ENCODE results near the gene PIEZO2.

Gene PIEZO2

DNA sequence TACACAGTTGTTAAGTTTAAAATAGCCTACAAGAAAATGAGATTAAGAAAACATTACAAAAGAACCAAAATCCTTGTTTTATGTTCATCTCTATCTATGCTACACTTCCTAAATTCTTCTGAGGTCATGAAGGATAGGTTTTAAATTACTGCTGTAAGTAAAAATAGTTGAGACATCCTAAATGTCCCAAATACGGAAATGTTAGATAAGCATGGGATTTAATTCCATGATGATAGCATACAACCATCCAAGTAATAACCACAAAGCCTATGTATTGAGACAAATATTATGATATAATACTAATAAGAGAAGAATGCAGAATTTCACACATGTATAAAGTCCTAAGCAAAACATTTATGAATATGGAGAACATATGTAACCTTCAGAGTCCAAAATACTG lies 34.1 kb downstream of the PIEZO2 start:
- FAIRE-seq (no peak), DNase-seq (ENCODE audit: extremely low spot score, insufficient read length, low read depth) (no peak)

DNA sequence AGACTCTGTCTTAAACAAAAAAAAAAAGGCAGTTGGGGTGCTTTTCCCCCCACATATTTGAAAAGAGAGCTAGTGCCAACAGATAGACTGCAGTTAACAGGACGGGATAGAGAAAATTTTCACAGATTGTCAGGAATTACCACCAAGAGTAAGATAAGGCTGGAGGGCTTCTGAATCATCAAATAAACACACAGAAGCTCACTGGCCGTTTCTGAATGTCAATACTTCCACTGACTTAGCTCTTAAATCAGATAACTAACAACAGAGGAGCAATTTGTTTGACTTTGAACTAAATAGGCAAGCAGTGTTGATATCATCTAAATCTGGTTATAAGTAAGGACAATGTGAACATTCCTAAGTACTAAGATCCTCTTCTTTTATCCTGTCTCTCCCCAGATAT lies 34.7 kb downstream of the PIEZO2 start:
- DNase-seq (ENCODE audit: extremely low spot score, insufficient read length, low read depth) (no peak), FAIRE-seq (no peak)

DNA sequence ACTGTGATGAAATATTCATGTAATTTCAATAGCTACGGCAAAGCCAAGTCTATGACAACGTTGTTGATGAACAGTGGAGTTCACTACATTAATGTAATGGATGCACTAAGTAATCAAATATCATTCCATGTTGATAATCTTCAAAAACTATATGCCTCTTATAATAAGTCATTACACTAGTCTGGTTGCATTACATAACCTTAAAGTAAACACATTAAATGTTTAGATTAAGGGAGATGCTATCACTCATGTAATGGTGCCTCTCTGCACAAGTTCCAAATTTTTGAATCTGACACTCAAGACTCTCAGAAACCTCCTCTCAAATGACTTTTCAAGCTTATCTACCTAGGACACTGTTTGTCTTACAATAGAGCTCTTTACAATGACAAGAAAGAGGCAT lies 35.4 kb downstream of the PIEZO2 start:
- DNase-seq (ENCODE audit: extremely low spot score, insufficient read length, low read depth), result no peak
- FAIRE-seq, result no peak

DNA sequence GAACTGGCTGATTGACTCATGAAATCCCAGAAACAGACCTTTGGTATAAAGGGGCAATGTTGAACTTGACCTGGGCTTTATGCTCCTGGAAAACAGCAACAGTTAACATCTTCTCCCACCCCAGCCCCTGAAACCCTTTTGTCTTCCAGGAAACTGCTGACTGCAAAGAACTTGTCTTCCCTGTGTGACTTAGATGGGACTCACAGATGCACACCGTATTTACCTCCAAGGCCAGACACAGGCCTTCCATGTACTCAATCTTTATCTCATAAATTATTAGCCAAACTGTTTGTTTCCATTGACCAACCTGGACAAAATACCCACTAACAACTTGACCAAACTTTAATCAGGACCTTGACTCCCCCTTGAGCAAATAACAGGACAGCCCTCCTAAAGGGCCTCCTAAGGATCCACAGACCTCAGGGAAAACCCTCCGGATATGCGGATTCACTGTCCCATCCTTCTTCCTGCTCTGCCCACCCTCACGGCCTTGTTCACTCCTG lies 36.3 kb downstream of the PIEZO2 start:
- FAIRE-seq (no peak), DNase-seq (ENCODE audit: extremely low spot score, insufficient read length, low read depth) (no peak)

DNA sequence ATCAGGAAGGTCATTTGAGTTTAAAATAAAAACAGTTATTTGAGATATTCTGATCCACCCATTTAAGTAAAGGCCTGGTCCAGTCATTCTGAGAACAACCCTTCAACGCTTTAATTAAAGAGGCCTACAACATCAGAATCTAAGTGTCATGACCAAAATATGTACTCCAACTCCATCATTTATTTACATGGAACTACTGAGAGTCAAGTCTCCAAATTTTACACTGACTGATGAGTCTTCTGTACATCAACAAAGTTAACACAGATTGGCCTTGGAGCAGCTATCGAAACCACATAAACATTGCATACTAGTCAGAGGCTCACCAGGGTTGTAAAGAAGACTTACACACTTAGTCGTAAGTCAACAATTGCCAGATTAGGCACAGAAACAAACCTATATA lies 37.1 kb downstream of the PIEZO2 start:
- DNase-seq (ENCODE audit: extremely low spot score, insufficient read length, low read depth), result no peak
- FAIRE-seq, result no peak

DNA sequence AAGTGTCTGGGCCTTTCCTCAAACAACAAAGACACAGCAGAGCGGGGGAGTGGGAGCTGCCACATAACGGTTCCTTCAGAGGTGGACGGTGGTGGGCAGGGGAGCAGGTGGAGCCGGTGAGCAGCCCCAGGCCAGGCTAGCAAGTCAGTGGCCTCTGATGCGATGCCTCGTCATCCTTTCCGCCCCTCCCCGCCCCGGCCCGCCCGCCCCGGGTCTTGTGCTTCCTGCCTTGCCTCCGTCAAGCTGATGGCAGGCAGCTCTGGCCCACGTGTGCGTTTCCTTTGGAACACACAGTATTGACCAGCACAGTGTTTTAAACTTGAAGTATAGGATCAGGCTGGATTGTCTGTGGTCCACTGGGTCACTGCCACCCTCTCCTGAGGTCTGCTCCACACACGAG lies 38.9 kb downstream of the PIEZO2 start:
- DNase-seq (ENCODE audit: extremely low spot score, insufficient read length, low read depth) (no peak), FAIRE-seq (no peak)

DNA sequence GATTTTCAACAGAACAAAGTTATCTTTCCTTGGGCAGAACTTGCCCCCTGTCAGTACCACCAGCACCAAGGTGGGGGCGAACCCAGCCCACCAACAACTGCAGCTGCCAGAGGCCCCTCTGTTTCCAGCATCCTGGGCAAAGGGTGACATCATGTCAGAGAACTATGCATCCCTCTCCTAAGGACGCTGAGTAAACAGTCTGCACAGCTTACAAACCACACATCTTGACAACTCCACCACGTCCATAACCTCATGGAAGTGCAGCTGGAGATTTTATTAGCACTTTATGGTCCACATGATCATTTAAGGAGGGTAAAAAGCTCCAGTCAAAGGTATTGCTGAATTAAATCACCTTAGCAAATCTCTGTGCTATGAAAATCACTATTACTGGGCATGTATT lies 40.4 kb downstream of the PIEZO2 start:
- FAIRE-seq (no peak), DNase-seq (ENCODE audit: extremely low spot score, insufficient read length, low read depth) (no peak)

DNA sequence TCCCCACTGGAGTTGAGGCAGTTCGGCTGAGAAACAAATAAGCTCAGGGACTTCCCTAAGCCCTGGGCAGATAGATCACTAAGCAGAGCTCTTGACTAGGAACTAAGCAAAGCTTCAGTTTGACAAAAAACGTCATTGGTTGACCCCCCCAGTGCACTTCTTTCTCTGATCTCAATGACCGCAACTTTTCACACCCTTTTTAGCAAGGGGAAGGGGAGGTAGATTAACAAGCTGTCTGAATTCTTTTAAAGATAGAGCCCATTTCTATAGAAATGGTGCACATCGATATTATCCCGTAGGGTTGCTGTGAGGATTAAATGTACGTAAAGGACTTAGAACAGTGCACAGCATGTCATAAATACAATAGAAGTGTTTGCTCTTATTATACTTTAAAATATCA lies 42.5 kb downstream of the PIEZO2 start:
- DNase-seq (ENCODE audit: extremely low spot score, insufficient read length, low read depth) (no peak), FAIRE-seq (no peak)

DNA sequence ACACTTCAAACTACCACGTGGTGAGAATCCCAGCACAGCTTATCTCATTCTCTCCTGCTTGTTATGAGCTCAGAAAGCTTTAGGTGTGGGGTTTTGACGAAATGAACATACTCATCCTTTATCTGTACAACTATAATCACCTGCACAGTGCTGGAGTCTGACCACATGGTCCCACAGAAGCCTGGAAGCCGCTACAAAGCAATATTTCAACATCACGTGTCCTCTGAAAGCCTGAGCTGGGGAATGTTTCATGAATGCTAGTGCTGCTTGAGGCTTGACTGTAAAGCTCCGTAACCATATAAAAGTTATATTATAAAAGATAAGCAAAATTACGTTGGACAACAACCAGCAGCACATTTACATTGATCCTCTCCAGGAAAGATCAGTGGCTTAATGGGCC lies 43.9 kb downstream of the PIEZO2 start:
- no peak for FAIRE-seq
- no peak for DNase-seq (ENCODE audit: extremely low spot score, insufficient read length, low read depth)

DNA sequence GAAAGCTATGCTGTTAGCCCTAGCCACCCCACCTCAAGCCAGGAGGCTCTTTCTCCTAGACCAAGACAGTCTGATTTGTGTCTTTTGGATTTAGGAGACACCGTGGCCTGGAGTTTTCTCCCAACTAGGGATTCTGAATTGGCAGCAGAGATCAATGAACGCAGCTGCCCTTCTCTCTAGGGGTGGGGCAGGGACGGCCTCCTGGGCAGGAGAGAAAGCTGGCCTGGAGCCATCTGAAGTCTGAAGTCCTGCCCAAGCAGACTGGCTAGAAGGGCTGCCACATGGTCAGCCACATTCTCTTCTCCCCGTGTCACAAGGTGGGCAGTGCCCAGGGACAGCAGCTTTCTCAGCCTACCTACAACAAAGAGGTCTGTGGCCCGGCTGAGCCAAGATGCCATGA lies 45.1 kb downstream of the PIEZO2 start:
- DNase-seq (ENCODE audit: extremely low spot score, insufficient read length, low read depth) (no peak), FAIRE-seq (no peak)

DNA sequence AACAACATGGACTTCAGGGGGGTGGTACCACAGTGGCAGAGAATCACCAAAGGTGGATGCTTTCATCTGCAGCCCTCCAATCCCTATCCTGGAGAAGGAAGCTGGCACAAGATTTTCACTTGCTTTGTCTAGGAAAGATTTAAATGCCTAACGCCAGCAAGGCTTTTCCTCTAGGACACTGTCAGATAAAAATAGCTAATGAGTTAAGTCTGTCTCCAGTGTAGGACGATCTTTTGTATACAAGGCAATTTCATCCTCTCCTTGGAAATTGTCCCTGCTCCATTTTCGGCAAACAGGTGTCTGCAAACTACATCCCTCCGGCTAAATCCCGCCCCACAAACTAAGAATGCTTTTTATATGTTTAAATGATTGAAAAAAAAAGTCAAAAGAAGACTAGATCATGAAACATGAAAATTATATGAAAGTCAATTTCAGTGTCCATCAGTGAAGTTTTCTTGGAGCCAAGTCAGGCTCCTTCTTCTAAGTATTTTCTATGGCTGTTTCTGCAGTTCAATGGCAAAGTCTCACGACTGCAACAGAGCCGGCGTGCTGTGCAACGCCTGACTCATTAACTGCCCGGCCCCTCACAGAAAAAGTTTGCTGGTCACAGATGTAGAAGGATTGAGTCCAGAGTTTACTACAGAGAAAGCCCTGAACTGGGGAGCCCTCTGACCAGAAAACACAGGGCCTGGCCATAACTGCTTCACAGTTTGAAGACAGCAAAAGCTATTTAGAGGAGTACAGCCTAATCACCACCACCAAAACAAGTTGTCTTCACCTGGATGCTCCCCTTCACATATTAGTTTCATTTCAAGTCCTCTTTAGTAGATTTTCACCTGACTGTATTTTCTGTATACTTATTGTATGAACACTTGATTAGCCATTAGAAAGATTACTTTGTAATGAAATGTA lies 52.3 kb downstream of the PIEZO2 start:
- no peak for FAIRE-seq
- no peak for DNase-seq (ENCODE audit: extremely low spot score, insufficient read length, low read depth)

DNA sequence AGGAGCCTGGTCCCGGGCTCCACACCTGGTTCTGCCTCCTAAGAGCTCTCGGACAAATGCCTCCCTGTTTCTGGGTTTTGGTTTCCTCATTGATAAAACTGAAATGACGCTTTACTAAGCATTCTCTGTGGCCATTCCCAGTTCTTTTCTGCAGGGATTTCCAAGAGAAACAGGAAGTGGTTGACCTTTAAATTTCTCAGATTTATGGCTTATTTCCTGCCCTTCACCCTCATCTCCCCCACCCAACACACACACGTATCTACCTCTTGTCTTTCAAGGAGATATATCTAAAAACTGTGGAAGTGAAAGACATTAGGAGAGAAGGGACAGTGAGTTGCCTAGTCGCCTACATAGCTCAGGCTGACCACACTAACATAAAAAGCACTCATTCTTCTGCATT lies 53.0 kb downstream of the PIEZO2 start:
- FAIRE-seq, result no peak
- no peak for DNase-seq (ENCODE audit: extremely low spot score, insufficient read length, low read depth)

DNA sequence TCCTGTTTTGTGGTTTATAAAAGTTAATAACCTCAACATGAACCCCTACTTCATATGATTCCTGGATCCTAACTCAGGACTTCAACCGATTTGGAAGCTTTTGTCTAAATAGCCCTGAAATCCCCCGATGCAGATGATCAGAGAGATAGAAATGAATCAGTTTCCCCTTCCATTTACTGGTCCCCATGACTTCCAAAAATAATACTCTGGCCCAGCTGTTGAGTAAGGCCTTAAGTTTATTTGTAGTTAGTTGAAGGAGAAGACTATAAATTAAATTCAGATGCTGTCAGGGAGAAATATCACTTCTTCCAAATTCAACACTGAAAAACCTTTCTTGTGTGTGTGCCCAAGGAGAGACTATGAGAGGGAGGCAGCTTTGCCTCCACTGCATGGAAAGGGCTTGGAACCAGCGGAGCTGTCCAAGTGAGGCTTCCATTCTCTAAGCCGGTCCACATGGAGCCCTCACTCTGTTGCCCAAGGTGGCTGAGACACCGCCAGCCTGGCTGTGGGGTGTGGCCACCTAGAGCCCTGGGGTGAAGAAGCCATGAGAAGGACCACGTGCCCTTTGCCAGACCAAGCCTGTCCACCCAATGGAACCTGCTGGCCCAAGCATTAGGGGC lies 53.6 kb downstream of the PIEZO2 start:
- DNase-seq (ENCODE audit: extremely low spot score, insufficient read length, low read depth), result no peak
- FAIRE-seq, result no peak

DNA sequence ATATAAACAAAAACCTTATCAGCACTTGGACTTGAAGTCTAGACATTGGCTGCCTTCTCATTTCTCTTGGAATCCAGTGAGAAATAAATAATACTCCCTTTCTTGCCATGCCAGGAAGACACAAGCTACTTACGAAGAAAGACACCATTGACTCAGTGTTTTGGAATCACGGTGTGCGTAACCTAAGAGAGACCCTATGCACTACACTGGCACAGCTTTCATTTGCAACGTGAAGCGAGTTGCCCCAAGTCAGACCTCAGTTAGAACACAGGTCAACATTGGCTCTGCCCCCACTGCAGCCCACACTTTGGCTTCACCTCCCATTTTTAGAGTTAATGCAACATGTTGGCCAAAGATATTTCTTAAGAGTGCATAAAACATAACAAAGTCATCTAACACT lies 54.2 kb downstream of the PIEZO2 start:
- FAIRE-seq, result no peak

DNA sequence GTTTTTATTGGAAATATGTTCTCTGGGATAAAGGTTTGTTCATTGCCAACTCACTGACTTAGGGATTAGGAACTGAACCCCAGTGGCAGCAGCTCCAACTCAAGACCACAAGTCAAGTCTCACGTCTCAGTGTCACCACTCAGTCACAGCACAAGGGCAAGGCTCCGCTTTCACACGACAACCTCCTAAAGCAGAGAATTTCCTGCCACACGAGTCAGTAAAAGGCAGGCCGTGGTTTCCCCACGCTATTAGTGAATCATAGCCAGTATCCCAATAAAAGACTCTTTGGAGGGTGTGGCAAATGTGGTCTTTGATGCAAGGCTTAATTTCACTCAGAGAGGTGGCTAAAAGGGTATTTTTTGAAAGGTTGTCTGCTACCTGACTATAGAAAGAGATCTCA lies 57.6 kb downstream of the PIEZO2 start:
- DNase-seq (ENCODE audit: extremely low spot score, insufficient read length, low read depth) (no peak), FAIRE-seq (no peak)

More for the DNA sequence above, 54.2 kb downstream of the PIEZO2 start:
- DNase-seq (ENCODE audit: extremely low spot score, insufficient read length, low read depth), result no peak

DNA sequence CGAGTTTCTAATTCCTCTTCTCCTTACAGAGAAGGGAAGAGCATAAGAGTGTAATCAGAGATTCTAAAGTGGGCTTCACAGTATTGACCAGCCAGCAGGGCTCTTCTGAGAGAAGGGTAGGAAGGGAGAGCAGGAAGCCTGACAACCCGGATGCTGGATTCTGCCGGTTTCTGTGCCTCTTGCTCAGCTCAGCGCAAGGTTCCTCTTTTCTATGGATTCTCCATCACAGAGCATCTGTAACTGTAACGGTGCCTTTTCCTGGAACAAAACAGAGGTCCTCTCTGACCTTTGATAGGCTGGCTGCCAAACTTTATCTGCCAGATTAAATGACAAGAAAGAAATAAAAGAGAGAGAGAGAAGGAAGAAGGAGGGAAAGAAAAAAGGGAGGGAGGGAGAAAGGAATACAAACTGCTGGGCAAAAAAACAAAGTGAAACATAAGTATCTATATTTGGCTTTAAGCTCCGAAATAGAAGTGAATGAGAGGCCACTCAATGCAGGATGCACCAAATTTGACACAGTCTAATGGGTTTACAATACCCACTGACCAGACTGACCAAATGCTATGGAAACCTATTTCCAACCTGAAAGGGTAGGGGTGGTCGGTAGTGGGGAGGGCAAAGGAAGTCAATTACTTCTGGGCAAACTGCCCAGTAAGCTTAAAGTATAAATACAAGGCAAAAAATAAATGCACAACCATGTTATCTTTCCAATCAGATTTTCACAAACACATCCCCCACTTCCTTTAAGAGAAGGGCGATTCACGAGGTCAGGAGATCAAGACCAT lies 59.2 kb downstream of the PIEZO2 start:
- no peak for FAIRE-seq

DNA sequence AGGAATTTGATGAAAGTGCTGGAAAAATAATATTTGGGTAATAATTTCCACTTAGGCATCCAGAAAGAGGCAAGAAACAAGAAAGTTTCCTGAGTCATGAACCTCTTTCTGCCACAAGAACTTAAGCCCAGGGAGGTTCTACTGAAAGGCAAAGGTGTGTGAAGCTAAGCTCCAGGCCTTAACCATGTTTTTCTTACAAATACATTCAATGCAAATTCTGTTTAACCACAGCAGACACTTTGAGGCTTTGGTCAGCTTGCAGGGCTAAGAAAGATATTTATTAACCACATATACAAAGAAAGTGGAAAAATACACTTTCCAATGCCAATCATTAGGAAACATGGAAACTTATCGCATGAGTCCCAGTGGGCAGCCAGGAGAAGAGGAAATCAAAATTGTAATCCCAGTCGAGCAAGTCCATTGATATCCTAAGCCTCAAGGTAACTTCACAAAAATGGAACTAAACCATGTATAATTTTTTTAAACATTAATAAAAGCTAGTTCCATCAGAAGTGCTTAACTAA lies 68.3 kb downstream of the PIEZO2 start:
- DNase-seq (ENCODE audit: extremely low spot score, insufficient read length, low read depth), result no peak
- FAIRE-seq, result no peak

More for the DNA sequence above, 59.2 kb downstream of the PIEZO2 start:
- no peak for DNase-seq (ENCODE audit: extremely low spot score, insufficient read length, low read depth)

DNA sequence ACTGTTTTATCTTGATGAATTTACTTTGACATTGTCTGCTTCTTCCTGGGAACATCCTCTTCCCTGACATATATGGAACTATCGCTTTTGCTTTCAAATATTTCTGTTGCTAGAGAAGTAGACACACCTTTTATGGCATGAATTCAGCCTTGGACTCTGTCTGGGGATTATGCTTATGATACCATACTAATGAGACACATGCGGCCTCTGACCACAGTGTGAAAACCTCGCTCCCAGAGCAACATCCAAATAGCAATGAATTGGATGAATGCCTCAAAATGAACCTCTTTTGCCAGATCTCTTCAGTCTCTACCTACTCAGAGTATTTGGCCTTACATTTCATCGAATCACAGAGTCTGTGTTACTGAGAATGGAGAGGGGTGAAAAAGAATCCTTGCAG lies 70.9 kb downstream of the PIEZO2 start:
- DNase-seq (ENCODE audit: extremely low spot score, insufficient read length, low read depth) (no peak), FAIRE-seq (no peak)

DNA sequence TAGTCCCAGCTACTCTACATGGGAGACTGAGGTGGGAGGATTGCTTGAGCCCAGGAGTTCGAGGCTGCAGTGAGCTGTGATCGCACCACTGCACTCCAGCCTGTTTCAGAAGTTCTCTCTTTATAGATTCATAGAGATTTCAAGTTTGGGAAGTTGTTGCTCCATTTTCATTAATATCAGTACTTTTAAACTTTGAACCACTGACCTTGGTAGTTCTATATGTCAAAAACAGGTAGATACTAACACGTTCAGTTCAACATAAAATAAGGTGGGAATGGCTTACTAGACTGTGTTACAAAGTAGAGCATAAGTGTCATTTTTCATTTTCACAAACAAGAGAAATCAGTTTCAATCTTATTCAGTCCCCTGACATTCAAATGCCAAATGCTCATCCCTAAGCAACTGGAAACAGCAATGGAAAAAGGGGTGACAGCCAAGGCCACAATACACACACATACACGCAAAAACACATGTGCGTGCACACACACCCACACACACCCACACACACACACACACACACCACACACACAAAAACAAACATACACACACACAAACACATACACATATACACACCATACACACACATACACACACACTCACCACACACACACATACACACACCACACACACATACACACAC lies 71.7 kb downstream of the PIEZO2 start:
- FAIRE-seq, result no peak
- no peak for DNase-seq (ENCODE audit: extremely low spot score, insufficient read length, low read depth)

DNA sequence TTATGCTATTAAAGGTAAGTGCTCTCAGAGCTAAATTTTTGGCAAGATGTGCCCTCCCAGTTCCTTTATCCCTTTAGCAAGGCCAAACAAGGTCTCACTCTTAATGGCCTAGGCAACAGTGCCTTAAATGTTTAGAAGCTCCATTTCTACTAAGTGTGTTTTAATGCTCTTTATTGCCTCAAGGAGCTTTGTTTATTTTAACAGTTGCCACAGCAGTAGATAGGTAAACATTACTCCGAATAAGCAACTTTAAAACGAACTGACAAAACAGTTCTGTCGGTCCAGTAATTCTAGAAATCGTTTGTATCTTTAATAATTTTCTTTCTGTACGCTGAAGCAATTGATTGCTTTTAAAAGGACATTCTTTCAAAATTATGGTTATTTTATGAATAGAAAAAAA lies 74.5 kb downstream of the PIEZO2 start:
- no peak for DNase-seq (ENCODE audit: extremely low spot score, insufficient read length, low read depth)
- FAIRE-seq, result no peak
